A549 (cell line): ENCODE results near the gene TMEM39A.

Experiments
- EHMT2 ChIP-seq: fragments of 200-600 bp; sonication (generic); IDR thresholded peaks from 2 replicates; pipeline ENCODE4 v1.6.1; 2016; ENCODE audit warnings: antibody characterized with exemption, low read depth, mild to moderate bottlenecking, moderate library complexity
- MAZ ChIP-seq: fragments of 150-350 bp; IDR thresholded peaks from 2 replicates; pipeline ENCODE4 v1.6.1; 2014; ENCODE audit warnings: antibody characterized with exemption, low read depth, low read length, borderline replicate concordance
- NPAS2 ChIP-seq: fragments of 250-450 bp; sonication (Bioruptor Pico); IDR thresholded peaks from 2 replicates; pipeline ENCODE4 v1.8.0; 2022; ENCODE audit warnings: mild to moderate bottlenecking, moderate library complexity, borderline replicate concordance
- POLR2A ChIP-seq: IDR thresholded peaks from 2 replicates; pipeline ENCODE4 v1.6.1; 2012; ENCODE audit warnings: mild to moderate bottlenecking, low read length
- POLR2AphosphoS2 ChIP-seq: conservative IDR thresholded peaks from 2 replicates; pipeline ENCODE4 v1.6.1; 2012; ENCODE audit warnings: low read length, improper control_type of control experiment, inconsistent platforms
- SMC3 ChIP-seq: fragments of >200 bp; sonication (Bioruptor Twin); formaldehyde crosslinking; IDR thresholded peaks from 3 replicates; pipeline ENCODE4 v1.6.1; 2018; ENCODE audit warnings: inconsistent platforms
- TF ChIP-seq, protein P1 (sequence below): fragments of 450-650 bp; IDR thresholded peaks from 2 replicates; pipeline ENCODE4 v1.6.1; 2014; ENCODE audit warnings: antibody characterized with exemption
- TF ChIP-seq, protein P2 (sequence below): fragments of >200 bp; sonication (Bioruptor Twin); formaldehyde crosslinking; IDR thresholded peaks from 3 replicates; pipeline ENCODE4 v1.5.1; 2016
- TF ChIP-seq, protein P3 (sequence below): IDR thresholded peaks from 2 replicates; pipeline ENCODE4 v1.6.1; 2012
- TF ChIP-seq, protein P4 (sequence below): fragments of 200-600 bp; sonication (generic); IDR thresholded peaks from 2 replicates; pipeline ENCODE4 v1.6.1; 2016; ENCODE audit warnings: antibody characterized with exemption, mild to moderate bottlenecking, moderate library complexity

DNA sequence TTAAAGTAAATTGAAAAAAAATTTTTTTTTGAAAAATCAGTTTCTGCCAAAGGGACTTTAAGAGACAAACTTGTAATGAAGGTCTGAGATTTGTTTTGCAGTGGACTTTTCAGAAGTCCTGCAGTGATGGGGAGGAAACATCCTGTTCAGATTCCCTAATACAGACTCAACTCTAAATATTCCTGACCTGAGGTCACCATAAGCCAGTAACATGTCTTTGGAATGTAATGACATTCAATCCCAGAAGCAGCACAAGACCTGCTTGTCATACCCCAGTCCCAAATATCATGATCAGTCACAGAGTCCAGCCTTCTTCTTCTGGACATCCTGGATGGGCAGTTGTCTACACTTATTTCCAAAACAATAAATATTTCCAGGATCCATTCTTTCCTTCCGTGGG lies 53.6 kb downstream of the TMEM39A start:
- TF ChIP-seq, protein P1, sequence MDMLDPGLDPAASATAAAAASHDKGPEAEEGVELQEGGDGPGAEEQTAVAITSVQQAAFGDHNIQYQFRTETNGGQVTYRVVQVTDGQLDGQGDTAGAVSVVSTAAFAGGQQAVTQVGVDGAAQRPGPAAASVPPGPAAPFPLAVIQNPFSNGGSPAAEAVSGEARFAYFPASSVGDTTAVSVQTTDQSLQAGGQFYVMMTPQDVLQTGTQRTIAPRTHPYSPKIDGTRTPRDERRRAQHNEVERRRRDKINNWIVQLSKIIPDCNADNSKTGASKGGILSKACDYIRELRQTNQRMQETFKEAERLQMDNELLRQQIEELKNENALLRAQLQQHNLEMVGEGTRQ: no peak
- no peak for TF ChIP-seq POLR2AphosphoS2
- TF ChIP-seq, protein P2, sequence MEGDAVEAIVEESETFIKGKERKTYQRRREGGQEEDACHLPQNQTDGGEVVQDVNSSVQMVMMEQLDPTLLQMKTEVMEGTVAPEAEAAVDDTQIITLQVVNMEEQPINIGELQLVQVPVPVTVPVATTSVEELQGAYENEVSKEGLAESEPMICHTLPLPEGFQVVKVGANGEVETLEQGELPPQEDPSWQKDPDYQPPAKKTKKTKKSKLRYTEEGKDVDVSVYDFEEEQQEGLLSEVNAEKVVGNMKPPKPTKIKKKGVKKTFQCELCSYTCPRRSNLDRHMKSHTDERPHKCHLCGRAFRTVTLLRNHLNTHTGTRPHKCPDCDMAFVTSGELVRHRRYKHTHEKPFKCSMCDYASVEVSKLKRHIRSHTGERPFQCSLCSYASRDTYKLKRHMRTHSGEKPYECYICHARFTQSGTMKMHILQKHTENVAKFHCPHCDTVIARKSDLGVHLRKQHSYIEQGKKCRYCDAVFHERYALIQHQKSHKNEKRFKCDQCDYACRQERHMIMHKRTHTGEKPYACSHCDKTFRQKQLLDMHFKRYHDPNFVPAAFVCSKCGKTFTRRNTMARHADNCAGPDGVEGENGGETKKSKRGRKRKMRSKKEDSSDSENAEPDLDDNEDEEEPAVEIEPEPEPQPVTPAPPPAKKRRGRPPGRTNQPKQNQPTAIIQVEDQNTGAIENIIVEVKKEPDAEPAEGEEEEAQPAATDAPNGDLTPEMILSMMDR: no peak
- no peak for TF ChIP-seq NPAS2
- TF ChIP-seq, protein P3, sequence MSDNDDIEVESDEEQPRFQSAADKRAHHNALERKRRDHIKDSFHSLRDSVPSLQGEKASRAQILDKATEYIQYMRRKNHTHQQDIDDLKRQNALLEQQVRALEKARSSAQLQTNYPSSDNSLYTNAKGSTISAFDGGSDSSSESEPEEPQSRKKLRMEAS: no peak
- TF ChIP-seq MAZ: no peak
- no peak for TF ChIP-seq EHMT2
- no peak for TF ChIP-seq POLR2A
- TF ChIP-seq, protein P4, sequence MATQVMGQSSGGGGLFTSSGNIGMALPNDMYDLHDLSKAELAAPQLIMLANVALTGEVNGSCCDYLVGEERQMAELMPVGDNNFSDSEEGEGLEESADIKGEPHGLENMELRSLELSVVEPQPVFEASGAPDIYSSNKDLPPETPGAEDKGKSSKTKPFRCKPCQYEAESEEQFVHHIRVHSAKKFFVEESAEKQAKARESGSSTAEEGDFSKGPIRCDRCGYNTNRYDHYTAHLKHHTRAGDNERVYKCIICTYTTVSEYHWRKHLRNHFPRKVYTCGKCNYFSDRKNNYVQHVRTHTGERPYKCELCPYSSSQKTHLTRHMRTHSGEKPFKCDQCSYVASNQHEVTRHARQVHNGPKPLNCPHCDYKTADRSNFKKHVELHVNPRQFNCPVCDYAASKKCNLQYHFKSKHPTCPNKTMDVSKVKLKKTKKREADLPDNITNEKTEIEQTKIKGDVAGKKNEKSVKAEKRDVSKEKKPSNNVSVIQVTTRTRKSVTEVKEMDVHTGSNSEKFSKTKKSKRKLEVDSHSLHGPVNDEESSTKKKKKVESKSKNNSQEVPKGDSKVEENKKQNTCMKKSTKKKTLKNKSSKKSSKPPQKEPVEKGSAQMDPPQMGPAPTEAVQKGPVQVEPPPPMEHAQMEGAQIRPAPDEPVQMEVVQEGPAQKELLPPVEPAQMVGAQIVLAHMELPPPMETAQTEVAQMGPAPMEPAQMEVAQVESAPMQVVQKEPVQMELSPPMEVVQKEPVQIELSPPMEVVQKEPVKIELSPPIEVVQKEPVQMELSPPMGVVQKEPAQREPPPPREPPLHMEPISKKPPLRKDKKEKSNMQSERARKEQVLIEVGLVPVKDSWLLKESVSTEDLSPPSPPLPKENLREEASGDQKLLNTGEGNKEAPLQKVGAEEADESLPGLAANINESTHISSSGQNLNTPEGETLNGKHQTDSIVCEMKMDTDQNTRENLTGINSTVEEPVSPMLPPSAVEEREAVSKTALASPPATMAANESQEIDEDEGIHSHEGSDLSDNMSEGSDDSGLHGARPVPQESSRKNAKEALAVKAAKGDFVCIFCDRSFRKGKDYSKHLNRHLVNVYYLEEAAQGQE: no peak
- no peak for TF ChIP-seq SMC3
